Kidney epithelial cell (primary cell): ENCODE data around the gene PEBP1. TPM values are rescaled to one million over a fixed set of nuclear protein-coding genes. Genes with fewer than 3 reads are reported as not detected.

Experiments used
- DNase-seq: peaks from one replicate; pipeline ENCODE4 v3.0.0-alpha.2; 2010; ENCODE audit warnings: low read depth
- H3K27me3 ChIP-seq: 2 replicates; pipeline ENCODE4 v1.6.0; 2011; ENCODE audit warnings: low read length; ENCODE audit not compliant: control insufficient read depth, insufficient read depth
- H3K36me3 ChIP-seq: 2 replicates; pipeline ENCODE4 v1.5.1; 2011; ENCODE audit warnings: low read length; ENCODE audit not compliant: control insufficient read depth, insufficient read depth
- H3K4me3 ChIP-seq: 2 replicates; pipeline ENCODE4 v1.5.1; 2011; ENCODE audit warnings: low read depth, mild to moderate bottlenecking, control low read depth, low read length
- total RNA-seq: library from RNA; depleted of rRNA; stranded (reverse); fragments of >200 nt; gene quantifications from 2 replicates; pipeline ENCODE4 v1.2.3, GENCODE V29; 2015
- TF ChIP-seq, protein P1 (sequence below): IDR thresholded peaks from 2 replicates; pipeline ENCODE4 v1.5.1; 2011; ENCODE audit warnings: mild to moderate bottlenecking, moderate library complexity, low read length, control low read depth, inconsistent platforms; ENCODE audit not compliant: insufficient read depth, poor library complexity, severe bottlenecking

PEBP1 gene
- total RNA-seq: 301 and 331 TPM in 2 replicates

DNA sequence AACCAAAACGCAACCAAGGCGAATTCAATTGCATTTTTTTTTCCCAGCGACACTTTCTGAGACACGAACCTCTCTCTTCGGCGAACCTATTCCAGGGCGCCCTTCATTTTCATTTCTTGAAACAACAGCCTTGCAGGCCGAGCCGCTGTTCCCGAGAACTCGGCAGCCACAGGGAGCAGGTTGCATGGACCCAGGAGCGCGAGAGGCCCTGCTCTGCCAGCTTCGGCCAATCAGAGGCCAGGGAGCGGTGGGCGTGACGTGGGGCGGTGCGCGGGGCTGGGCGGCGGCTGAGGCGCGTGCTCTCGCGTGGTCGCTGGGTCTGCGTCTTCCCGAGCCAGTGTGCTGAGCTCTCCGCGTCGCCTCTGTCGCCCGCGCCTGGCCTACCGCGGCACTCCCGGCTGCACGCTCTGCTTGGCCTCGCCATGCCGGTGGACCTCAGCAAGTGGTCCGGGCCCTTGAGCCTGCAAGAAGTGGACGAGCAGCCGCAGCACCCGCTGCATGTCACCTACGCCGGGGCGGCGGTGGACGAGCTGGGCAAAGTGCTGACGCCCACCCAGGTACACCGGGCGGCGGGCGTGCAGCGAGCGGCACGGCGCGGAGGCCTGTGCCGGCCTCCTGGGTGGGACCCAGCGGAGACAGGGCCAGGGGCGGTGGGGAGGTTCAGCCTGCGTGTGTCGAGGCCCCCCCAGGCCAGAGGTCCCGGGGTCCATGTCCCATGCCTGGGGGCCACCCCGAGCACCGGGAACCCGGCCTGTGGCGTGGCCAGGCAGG is at the start of gene PEBP1:
Gene PEBP1, plus strand, starts transcription at position 337 of the 771 bp plus-strand sequence. Its CDS starts 86 bp downstream, at position 423.
- H3K36me3 ChIP-seq: no peaks in the 10 kb centered on the region
- TF ChIP-seq, protein P1, sequence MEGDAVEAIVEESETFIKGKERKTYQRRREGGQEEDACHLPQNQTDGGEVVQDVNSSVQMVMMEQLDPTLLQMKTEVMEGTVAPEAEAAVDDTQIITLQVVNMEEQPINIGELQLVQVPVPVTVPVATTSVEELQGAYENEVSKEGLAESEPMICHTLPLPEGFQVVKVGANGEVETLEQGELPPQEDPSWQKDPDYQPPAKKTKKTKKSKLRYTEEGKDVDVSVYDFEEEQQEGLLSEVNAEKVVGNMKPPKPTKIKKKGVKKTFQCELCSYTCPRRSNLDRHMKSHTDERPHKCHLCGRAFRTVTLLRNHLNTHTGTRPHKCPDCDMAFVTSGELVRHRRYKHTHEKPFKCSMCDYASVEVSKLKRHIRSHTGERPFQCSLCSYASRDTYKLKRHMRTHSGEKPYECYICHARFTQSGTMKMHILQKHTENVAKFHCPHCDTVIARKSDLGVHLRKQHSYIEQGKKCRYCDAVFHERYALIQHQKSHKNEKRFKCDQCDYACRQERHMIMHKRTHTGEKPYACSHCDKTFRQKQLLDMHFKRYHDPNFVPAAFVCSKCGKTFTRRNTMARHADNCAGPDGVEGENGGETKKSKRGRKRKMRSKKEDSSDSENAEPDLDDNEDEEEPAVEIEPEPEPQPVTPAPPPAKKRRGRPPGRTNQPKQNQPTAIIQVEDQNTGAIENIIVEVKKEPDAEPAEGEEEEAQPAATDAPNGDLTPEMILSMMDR: no peak
- peak; percentile 60 for DNase-seq
- peak within 1 kb of the TSS; percentile 95 for H3K4me3 ChIP-seq
- H3K27me3 ChIP-seq: no peaks in the 10 kb centered on the region

DNA sequence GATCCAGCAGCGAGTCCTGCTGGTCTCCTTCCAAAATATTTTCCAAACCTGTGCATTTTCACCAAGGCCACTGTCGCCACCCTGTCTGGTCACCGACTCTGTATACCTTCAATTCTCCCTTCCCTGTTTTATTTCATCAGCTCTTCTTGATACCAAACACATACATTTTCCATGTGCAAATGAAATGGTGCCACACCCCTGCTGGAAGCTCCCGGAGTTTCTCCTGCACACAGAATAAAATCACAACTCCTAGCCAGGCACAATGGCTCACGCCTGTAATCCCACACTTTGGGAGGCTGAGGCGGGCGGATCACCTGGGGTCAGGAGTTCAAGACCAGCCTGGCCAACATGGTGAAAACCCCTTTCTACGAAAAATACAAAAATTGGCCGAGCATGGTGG is 46.1 kb upstream of the PEBP1 start:
- no peak overlapping the region for H3K4me3 ChIP-seq
- TF ChIP-seq, protein P1: no peak
- H3K36me3 ChIP-seq: no peaks in the 10 kb centered on the region
- DNase-seq: no peak
- H3K27me3 ChIP-seq: no peaks in the 10 kb centered on the region

DNA sequence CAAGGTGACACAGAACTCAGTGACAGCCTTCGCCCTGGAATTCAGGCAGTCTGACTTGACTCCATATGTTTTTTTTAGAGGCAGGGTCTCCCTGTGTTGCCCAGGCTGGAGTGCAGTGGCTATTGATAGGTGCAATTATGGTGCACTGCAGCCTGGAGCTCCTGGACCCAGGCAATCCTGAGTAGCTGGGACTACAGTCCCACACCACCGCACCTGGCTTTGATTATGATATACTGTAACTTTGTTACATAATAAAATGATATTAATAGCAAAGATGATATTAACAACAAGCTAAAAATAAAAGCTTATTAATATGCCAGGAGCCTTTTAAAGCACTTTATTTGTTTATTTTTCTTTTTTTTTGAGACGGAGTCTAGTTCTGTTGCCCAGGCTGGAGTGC is 41.9 kb upstream of the PEBP1 start:
- H3K27me3 ChIP-seq: no peaks in the 10 kb centered on the region
- no peaks in the 10 kb centered on the region for H3K36me3 ChIP-seq
- TF ChIP-seq, protein P1: no peak
- no peak for DNase-seq
- no peak overlapping the region for H3K4me3 ChIP-seq

DNA sequence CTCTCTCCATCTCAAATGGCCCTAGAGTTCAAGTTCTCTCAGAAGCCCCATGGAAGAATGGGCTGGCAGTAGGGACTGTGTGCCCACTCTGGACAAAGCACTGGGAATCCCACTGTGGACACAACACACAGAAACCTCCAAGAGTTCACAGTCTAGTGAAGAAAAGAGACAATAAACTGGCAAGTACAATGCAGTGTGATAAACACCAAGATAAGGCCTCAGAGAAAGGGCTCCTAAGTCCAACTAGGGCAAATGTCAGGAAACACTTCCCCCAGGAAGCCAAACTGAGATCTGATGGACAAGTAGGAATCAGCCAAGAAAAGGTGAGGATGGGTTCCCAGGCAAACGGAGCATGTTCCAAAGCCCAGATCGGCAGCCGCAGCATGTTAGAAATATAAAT is 37.5 kb upstream of the PEBP1 start:
- Histone ChIP-seq H3K4me3 (no peak overlapping the region), H3K27me3 (no peaks in the 10 kb centered on the region), H3K36me3 (no peaks in the 10 kb centered on the region)
- no peak for DNase-seq
- TF ChIP-seq, protein P1: no peak

DNA sequence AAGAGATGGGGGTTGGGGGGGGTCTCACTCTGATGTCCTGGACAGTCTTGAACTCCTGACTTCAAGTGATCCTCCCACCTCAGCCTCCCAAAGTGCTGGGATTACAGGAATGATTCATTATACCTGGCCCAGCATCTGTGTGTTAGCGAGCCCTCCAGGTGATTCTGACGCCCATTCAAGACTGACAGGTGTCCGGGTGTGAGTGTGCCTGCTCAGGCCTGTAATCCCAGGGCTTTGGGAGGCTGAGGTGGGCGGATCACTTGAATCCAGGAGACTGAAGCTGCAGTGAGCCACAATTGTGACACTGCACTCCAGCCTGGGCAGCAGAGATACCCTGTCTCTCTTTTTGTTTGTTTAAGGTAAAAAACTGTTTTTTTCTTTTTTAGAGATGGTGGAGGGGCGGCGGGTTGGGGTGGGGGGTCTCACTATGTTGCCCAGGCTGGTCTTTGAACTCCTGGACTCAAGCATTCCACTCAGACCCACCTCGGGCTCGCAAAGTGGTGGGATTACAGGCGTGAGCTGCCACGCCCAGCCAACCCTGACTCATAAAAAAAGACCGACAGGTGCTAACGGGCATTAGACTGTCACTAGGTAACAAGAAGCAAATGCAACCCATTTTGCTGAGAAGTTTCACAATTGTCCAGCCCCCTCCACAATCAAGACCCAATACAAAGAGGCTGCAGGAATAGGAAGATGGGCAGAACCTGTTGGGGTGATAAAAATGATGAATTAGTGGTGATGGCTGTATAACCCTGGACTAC is 36.8 kb upstream of the PEBP1 start:
- H3K36me3 ChIP-seq: no peaks in the 10 kb centered on the region
- DNase-seq: no peak
- no peak overlapping the region for H3K4me3 ChIP-seq

More for the DNA sequence above, 36.8 kb upstream of the PEBP1 start:
- TF ChIP-seq, protein P1: no peak
- H3K27me3 ChIP-seq: no peaks in the 10 kb centered on the region
